ENCODE measurements around the gene CAMTA1.
"Not testable (repeated sequence)": the region's sequence is repeated elsewhere in the genome, so short reads cannot be mapped to it uniquely, and the experiment has no call there.

The CAMTA1 gene

DNA sequence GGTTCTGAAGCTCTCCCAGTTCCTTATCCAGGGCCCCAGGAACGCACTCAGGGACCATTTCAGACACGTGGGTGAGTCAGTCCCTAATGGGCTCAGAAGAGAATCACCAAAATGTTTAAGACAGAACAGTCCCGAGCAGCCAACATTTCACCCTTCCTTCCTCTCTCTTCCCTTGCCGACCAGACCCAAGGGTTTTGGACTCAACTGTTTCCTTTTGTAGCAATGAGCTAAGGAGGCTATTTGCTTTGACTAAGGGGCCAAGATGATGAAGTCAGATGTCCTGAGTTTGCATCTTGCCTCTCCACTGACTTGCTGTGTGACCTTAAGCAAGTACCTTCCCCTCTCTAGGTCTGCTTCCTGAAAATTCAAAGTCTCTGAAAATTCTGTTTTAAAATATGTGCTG, 513.5 kb downstream of the CAMTA1 start:
- no peak for DNase-seq

DNA sequence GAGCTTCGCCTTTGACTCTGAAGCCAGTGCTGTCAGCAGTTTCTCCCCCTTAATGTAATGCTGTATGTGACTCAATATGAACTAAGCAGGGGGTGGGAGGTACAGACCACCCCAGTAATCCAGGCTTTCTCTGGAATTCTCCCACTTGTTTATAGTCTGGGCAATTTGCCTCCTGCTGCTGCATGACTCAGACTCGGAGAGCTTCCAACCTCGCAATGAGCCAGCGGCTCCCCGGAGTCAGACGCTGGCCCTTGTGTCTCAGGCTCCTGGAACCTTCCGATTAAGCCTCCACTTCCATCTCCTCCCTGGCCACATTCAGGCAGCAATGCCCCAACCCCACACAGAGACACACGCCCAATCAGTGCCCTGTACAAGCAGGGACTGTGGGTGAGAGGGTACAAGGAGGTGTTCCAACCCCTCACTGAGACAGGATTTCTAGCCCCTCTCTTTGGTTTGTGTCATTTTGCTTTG, 514.1 kb downstream of the CAMTA1 start:
- DNase-seq = no peak

DNA sequence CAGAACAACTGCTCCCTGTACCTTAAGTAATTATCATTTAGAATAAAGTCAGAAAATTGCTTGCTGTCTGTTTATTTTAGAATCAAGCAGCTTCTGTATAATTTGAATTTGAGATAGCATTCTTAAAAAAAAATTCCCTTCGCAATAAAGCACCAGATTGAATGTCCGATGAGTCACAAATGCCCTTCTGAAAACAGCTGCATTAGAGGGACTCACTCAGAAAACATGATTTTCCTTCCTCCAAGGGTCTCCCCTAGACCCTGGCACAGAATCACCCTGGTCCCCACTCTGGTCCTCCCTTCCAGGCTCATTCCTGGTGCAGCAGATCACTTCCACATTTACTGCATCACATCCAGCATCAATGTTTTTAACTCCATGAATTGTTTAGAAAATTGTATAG, 514.7 kb downstream of the CAMTA1 start:
- no peak for DNase-seq

DNA sequence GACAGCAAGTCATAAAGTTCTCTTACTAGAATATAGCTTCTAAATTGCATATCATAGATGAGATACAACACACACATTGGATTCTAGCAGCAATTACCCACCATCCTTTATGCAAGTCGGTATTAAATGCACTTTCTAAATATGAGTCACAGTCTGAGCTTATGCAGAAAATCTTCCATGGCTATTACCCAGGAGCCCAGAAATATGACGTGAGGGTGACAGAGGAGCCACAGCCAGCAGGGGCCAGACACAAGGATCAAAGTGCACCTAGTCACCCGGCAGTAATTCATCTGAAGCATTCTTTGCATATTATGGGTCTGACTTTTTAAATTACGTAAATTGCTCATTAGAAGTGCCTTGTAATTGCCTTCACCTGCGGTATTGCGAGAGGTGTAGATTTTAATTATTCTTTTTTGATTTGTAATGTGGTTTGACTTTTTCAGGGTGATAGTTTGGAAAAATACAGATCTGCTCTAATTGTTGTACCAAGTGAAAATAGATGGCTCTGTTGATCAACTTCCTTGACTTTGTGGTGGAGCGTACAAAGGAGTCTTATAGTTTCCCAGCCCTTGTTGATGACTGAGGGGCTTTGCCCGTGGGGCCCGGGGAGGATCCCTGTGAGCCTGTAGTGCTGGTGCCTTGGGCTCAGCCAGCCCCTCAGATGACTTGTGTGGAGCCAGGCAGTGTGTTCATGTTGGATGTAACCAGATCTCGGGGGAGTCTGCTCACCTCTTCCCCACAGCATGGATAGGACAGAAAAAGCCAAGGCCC, 515.8 kb downstream of the CAMTA1 start:
- no peak for DNase-seq

DNA sequence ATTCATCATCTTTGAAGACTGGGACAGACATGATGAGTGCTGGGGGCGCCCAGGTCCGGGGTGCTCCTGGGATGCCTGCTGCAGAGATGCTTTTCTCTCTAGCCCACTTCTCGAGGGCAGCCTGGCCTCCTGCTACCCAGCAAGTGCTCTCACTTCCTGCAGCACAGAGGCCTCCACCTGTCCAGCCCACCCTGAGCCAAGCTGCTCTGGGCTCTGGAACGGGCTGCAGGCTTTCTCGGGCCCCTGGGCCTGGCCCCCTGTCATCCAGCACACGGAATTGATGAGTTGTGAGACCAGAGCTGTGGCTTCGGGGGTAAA, 516.4 kb downstream of the CAMTA1 start:
- DNase-seq = no peak

DNA sequence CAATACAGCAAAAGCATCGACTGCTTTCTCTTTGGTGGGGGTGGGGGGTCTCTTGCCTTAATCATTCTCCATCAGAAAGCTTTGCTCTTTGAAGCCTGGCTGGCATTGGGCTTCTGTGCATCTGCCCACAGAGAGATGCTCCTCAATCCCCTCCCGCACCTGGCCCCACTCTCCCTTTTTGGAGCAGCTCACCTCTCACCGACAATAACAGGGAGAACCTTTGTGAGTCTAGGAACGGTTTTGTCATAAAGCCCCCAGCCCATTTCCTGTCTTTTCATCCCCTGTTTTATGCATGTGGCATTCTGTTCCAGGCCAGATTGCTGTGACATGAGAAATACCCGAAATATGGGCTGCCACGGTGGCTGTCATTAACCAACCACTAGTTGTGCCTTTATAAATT, 516.9 kb downstream of the CAMTA1 start:
- DNase-seq = no peak

DNA sequence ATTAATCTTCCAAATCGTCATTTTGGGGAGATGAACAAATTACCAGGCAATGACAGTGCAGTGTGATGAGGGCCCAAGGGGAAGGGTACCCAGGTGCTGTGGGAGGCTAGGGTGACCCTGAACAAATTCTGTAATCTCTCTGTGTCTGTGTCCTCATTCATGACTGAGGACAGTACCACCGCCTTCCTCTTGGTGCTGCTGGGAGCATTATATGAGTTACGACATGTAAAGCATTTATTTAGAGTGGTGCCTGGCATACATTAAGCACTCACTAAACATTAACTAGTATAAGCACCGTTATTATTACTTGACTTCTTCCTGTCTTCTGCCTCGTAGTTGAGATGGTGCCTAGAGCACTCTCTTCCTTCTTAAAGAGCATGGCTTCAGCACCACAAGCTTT, 517.6 kb downstream of the CAMTA1 start:
- DNase-seq = no peak

DNA sequence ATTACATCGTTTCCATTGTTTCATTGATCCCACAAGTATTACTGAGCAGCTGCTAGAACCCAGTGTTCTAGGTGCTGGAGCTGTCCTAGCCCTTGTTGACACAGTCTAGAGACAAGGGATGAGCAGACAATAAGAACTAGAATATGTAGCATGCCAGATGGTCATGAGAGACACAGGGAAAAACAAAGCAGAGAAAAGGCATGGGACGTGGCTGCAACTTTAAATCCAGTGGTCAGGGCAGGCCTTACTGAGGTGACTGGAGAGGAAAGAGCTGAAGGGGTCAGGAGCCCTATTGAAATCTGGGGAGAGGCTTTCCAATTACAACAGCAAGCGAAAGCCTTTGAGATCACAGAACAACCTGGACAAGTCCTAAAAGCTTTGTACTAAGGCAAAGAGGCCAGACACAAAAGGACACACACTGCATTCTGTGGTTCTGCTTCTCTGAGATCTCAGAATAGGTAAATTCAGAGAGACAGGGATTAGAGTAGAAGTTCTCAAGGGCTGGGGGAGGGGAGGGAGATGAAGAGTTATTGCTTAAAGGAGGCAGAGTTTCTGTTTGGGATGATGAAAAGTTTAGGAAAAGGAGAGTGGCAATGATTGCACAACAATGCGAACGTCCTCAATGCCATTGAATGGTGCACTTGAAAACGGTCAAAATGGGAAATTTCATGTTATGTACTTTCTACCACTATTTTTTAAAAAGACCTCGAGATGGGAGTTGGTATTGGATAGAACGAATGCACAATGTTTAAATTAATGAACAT, 518.5 kb downstream of the CAMTA1 start:
- DNase-seq = no peak

DNA sequence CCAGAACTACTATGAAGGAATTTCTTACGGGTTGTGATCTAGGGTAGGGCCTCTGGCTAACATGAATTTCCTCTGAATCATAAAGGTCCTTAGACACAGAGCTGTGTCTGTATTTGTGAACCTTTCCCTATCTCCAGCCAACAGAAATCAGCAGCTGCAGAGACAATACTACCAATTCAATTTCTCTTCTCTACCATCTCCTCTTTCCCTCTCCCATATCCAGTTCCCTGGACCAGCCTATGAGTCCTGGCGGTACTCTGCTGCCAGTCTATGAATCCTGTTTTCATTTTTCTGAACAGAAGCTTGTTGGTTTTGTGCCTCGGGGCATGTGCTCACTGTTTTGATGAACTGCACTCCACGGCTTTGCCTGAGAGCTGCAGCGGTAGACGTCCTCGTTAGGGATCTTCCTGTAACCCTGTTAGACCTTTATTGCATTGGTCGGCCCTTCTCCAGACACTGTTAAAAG, 527.9 kb downstream of the CAMTA1 start:
- DNase-seq = no peak

DNA sequence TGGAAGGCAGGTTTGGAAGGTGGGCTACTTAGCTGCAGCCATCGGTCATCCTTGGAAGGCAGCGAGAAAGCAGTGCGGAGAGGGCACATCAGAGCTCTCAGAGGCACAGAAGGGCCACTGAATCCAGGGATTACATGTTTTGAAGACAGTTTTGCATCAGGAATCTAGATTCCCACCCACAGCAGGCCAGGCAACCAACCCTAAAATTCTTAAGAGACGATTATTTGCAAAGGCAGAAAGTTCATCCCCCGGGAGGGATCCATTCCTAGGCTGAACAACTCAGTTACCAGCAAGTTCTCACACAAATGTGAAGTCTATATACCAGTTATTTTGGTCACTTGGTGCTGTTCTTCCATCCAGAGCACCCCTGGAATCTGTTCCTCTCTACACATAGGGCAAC, 528.6 kb downstream of the CAMTA1 start:
- DNase-seq = no peak

DNA sequence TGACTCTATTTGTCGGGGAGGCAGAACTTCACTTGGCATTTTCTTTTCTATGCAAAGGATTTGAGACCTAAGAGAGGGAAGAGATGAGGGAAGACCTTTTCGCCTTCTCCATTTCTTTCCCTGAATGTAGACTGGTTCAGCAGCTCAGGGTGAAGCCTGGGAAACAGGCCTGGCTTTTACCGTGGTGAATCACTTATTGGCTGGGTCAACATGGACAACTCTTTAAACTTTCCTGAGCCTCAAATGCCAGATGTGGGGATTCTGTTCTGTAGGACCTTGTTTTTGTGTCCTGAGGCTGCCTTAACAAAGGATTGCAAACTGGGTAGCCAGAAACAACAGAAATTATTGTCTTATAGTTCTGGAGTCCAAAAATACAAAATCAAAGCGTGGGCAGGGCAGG, 530.1 kb downstream of the CAMTA1 start:
- no peak for DNase-seq

DNA sequence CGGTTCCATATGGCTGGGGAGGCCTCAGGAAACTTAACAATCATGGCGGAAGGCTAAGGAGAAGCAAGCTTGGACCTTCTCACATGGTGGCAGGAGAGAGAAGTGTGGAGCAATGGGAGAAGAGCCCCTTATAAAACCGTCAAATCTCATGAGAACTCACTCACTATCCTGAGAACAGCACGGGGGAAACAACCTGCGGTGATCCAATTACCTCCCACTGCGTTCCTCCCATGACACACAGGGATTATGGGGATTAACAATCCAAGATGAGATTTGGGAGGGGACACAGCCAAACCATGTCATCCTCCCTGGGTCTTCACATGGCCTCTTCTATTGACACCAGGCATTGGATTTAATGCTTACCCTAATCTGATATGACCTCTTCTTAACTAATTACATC, 530.7 kb downstream of the CAMTA1 start:
- DNase-seq = no peak

DNA sequence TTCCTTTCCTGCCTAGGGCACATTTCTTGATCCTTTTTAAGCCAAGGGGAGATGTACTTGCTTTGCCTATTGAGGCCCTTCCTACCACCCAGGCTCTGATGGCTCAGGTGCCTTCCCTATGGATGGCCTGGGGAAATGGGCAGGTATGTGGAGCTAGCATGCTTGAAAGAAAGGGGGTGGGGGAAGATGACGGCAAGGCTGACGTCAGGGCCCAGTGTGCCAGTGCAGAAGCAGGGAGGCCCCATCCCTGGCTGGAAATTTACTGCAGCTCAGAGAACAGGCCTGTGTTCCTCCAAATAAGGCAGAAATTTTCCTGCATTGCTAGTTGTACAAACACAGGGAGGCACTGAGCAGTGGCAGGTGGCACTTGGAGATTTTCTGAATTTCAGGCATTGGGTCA, 532.6 kb downstream of the CAMTA1 start:
- DNase-seq = no peak

DNA sequence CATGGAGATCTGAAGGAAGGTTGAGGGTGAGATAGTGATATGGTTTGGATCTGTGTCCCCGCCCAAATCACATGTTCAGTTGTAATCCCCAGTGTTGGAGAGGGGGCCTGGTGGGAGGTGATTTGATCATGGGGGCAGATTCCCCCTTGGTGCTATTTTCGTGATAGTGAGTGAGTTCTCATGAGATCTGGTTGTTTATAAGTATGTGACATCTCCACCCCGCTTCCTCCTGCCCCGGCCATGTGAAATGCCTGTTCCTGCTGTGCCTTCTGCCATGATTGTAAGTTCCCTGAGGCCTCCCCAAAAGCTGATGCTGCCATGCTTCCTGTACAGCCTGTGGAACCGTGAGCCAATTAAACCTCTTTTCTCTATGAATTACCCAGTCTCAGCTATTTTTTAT, 533.9 kb downstream of the CAMTA1 start:
- DNase-seq = no peak

DNA sequence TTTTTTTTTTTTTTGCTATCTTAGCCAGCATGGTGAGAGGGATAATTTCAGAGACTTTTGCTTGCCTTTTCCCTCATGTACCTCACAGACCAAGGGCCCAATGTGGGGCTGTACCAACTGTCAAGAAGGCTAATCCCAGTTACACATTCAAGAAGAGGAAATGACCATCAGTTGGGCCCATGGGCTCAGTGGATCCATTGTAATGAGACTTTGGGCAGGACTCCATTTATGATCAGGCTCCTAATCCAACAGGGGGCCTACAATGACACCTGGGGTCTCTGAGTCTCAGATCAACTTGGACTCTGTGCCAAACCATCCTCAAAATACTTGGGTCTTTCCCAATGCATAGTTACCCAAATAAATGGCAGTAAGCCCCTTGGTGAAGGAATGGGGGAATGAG, 535.4 kb downstream of the CAMTA1 start:
- no peak for DNase-seq

DNA sequence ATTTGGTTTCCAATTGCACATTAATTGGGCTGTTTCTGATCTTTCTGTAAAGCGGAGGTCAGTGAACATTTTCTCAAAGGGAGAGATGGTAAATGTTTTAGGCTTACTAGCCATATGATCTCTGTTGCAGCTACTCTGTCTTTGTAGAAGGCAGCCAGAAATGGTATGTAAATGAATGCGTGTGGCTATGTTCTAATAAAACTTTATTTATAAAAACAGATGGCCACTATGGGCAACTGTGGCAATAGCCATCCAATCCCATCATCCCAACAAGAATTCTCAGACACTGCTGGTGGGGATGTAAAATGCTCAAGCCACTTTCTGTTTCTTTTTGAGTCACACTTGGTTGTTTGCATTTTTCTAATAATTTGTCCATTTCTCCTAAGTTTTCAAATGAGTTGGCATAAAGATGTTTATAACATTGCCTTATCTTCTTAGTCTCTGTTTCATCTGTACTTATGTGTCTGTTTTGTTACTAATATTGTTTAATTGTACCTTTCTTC, 537.1 kb downstream of the CAMTA1 start:
- no peak for DNase-seq

DNA sequence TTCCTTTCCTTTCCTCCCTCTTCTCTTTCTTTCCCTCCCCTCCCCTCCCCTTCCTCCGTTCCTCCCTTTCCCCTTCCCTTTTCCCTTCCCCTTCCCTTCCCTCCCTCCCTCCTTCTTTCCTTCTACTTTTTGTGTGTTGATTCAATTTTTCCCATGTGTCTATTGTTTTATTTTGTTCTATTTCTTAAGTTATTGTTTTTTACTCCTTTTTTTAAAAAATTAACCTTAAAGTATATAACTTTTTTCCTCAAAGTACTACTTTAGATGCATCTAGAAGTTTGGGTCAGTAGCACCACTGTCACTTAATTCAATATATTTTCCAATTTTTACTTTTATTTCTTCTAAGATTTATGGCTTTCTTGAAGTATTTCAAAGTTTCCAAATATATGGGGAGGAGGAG, 537.7 kb downstream of the CAMTA1 start:
- DNase-seq = no peak

DNA sequence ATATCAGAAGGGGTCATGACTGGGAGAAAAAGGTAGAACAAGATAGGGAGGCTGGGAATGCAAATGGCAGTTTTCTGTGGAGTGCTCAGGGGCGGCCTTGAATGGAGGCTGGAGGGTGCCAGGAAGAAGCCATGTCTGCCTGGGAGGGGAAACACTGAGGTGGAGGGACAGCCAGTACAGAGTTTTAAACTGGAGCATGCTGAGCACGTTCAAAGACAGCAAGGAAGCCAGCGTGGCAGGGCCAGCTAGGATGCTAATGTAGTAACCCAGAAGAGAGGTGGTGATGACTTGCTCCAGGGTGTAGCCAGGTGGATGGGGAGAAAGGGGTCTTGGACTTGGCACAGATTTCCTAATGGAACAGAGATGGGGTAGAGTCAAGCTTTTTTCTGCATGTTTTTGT, 540.0 kb downstream of the CAMTA1 start:
- DNase-seq = no peak

DNA sequence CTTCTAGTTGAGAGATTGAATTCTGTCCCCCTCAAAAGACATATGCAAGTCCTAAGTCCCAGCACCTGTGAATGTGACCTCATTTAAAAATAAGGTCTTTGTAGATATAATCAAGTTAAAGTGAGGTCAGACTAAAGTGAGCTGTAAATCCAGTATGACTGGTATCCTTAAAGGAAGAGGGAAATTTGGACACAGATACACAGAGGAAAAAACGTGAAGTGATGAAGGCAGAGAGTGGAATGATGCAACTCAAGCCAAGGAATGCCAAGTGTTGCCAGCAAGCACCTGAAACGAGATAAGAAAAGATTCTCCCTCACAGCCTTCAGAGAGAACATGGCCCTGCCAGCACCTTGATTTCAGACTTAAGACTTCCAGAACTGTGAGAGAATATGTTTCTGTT, 541.1 kb downstream of the CAMTA1 start:
- no peak for DNase-seq

DNA sequence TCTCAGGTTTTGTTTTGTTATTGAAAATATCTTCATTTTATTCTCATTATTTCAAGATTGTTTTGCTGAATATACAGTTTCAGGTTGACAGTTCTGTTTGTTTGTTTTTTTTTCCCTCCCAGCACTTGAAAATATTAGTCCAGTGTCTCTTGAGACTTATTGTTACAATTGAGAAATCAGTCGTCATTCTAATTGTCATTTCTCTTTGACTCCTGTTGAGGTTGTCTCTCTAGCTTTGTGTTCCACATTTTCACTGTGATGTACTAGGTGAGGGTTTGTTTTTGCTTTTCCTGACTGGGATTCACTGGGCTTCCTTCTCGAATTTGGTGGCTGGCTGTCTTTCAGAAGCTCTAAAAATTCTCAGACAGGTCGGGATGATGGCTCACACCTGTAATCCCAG, 542.6 kb downstream of the CAMTA1 start:
- DNase-seq = no peak

DNA sequence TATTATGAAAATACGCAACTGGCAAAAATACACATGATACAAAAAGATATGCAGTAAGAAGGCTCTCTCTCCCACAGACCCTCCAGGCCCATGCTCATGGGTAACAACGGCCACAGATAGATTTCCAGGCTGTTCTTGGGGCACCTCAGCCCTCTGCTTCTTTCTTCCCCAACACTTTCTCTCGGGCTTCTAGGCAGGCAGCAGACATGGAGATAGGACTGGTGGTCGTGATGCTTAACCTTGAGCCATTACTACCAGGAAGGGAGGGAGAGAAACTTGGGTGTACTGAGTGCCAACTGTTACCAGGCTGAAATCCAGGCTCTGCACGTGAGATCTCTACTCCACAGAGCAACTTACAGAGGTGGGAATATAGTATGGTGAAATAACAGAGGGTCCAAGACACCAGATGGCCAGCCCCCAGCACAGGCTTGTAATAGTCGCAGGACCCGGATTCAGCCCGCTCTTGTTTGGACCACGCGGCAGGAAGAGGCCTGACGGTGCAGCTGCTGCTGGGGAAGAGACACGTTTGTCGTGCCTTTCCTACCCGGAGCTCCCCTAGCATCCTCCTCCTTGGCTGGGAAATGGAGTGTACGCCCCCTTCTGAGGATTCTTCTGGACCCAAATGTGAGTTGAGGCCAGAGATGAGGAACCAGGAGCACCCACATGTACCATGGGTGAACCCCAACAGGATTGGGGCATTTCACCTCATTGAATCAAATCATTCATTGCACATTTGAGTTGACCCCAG, 544.8 kb downstream of the CAMTA1 start:
- no peak for DNase-seq

DNA sequence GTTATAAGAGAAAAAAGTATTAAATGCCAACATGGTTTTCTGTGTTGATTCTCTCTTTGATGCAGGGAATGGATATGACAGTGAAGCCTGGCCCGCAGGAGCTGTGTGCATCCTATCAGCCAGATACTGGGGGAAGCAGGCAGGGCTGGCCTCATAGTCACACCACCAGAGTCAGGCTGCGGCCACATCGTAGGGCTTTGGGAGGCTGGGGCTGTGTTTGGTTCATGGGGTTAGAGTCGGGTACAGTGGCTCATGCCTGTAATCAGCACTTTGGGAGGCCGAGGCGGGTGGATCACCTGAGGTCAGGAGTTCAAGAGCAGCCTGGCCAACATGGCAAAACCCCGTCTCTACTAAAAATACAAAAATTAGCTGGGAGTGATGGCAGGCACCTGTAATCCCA, 545.5 kb downstream of the CAMTA1 start:
- DNase-seq = not testable (repeated sequence)

DNA sequence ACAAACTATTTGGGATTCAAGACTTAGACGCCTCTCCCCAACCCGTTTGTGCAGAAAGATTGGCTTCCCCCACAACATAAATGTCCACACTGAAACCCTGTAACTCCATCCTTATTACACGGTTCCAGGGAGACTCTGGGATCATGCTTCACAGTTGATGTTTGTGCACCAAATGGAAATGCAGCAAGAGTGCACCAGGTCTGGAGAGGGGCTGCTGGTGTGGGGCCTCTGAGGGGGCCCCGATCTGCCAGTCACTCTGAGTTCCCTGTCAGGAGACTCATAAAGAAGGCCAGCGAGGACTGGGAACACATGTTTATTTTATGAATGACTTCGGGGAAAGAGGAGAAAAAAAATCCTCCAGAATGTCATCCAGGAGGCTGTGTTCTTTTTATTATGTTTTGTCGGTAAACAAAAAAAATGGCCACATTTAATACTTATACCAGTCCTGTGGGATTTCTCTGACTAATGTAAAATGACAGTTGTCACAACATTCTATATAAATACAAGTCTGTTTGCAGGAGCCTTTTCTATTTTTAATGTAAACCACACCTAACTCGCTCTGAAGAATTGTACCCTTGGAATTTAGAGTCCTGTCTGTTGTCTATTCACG, 546.8 kb downstream of the CAMTA1 start:
- no peak for DNase-seq
